H1 (cell line): ENCODE measurements around the gene DICER1. TPM values are rescaled to one million over a fixed set of nuclear protein-coding genes. Genes with fewer than 3 reads are reported as not detected.

ENCODE experiments used
- GABPA ChIP-seq: IDR thresholded peaks from 2 replicates; pipeline ENCODE4 v1.6.1; 2011; ENCODE audit warnings: mild to moderate bottlenecking, low read length, moderate library complexity, borderline replicate concordance; ENCODE audit not compliant: insufficient read depth
- GTF2F1 ChIP-seq: IDR thresholded peaks from 2 replicates; pipeline ENCODE4 v1.6.1; 2012; ENCODE audit warnings: low read depth, low read length, improper control_type of control experiment, borderline replicate concordance
- SIX5 ChIP-seq: IDR thresholded peaks from 2 replicates; pipeline ENCODE4 v1.6.1; 2011; ENCODE audit warnings: mild to moderate bottlenecking, low read depth, low read length
- TBP ChIP-seq: IDR thresholded peaks from 2 replicates; pipeline ENCODE4 v1.6.1; 2011; ENCODE audit warnings: low read depth, low read length, improper control_type of control experiment
- TCF12 ChIP-seq: IDR thresholded peaks from 2 replicates; pipeline ENCODE4 v1.6.1; 2011; ENCODE audit warnings: low read depth, mild to moderate bottlenecking, low read length
- TEAD4 ChIP-seq: IDR thresholded peaks from 2 replicates; pipeline ENCODE4 v1.6.1; 2012; ENCODE audit warnings: low read depth, low read length, inconsistent platforms, mixed read lengths
- polyA plus RNA-seq, 7 experiments: library from polyadenylated mRNA; depleted of rRNA in 3 of 7; stranded (reverse) in 5 of 7; unstranded in 2 of 7; fragments of >200 nt in 5 of 7; fragments of 200-250 nt in 2 of 7; gene quantifications; 1 replicate in 5 of 7; 2 replicates in 1 of 7; 4 replicates in 1 of 7; pipeline versions ENCODE4 v1.2.1 to v1.2.3, GENCODE V29; 2011 to 2013; ENCODE audit warnings: missing spikeins in 2 of 7, mixed read lengths in 2 of 7
- total RNA-seq: library from RNA; stranded (reverse); fragmentation: NEBNext Ultra II Directional; extraction: Animal tissue kit (Norgen Biotek cat#: 25700); gene quantifications from 2 replicates; pipeline ENCODE4 v1.2.1, GENCODE V29; 2021

DICER1 gene
- total and polyA plus RNA-seq, 2 of the 8 experiments (the other 6 are each of a cell fraction or from before 2014, with no cell fraction given): 11.9 to 61.8 TPM

GRCh38 chr14:95144849-95145248 lies 12.5 kb downstream of the DICER1 start (continued):
- TF ChIP-seq TEAD4 (no peak), TBP (no peak), SIX5 (no peak), GABPA (no peak), GTF2F1 (no peak), TCF12 (no peak)
